Astrocyte of the hippocampus (primary cell): ENCODE measurements around the gene THSD4.
"Not testable (repeated sequence)": the region's sequence is repeated elsewhere in the genome, so short reads cannot be mapped to it uniquely, and the experiment has no call there.

Experiments used
- DNase-seq: peaks from one replicate; pipeline ENCODE4 v3.0.0; 2011; ENCODE audit warnings: low read depth, low spot score

Gene THSD4

GRCh38 chr15:71187526-71187925 is 72.3 kb downstream of the THSD4 start:
- DNase-seq, result peak; percentile 48

- DNase-seq, result peak; percentile 50
These were observed 74.4 kb downstream of the THSD4 start for GRCh38 chr15:71189718-71190117.

- DNase-seq, result no peak
These were observed 76.0 kb downstream of the THSD4 start for GRCh38 chr15:71191296-71191695.

- DNase-seq, result no peak
These were observed 77.5 kb downstream of the THSD4 start for GRCh38 chr15:71192816-71193215.

- DNase-seq, result no peak
These were observed 79.0 kb downstream of the THSD4 start for GRCh38 chr15:71194286-71194685.

- no peak for DNase-seq
These were observed 80.0 kb downstream of the THSD4 start for GRCh38 chr15:71195242-71195641.

GRCh38 chr15:71197620-71198019 is 82.3 kb downstream of the THSD4 start:
- DNase-seq, result no peak

GRCh38 chr15:71198846-71199245 is 83.6 kb downstream of the THSD4 start:
- DNase-seq, result no peak

GRCh38 chr15:71199384-71200351 is 84.4 kb downstream of the THSD4 start:
- peak; percentile 37 for DNase-seq

GRCh38 chr15:71201477-71201876 is 86.2 kb downstream of the THSD4 start:
- peak; percentile 27 for DNase-seq

- no peak for DNase-seq
These were observed 87.4 kb downstream of the THSD4 start for GRCh38 chr15:71202712-71203111.

GRCh38 chr15:71203586-71204474 is 88.6 kb downstream of the THSD4 start:
- no peak for DNase-seq

GRCh38 chr15:71207141-71207540 is 91.9 kb downstream of the THSD4 start:
- DNase-seq, result peak; percentile 62

- no peak for DNase-seq
These were observed 96.9 kb downstream of the THSD4 start for GRCh38 chr15:71212146-71212545.

- DNase-seq, result not testable (repeated sequence)
These were observed 98.7 kb downstream of the THSD4 start for GRCh38 chr15:71213943-71214342.

GRCh38 chr15:71215126-71215894 is 100.0 kb downstream of the THSD4 start:
- DNase-seq, result no peak

GRCh38 chr15:71218272-71218805 is 103.1 kb downstream of the THSD4 start:
- DNase-seq, result no peak

- DNase-seq, result no peak
These were observed 103.8 kb downstream of the THSD4 start for GRCh38 chr15:71219101-71219500.

GRCh38 chr15:71219645-71220044 is 104.4 kb downstream of the THSD4 start:
- DNase-seq, result peak; percentile 54

GRCh38 chr15:71220828-71221227 is 105.6 kb downstream of the THSD4 start:
- DNase-seq, result no peak

GRCh38 chr15:71221417-71221816 is 106.1 kb downstream of the THSD4 start:
- DNase-seq, result no peak
